ENCODE measurements around the gene LYPD6B. TPM values are rescaled to one million over a fixed set of nuclear protein-coding genes. Genes with fewer than 3 reads are reported as not detected.

LYPD6B gene
- total RNA-seq, 1 donor from 2014 or later = not detected

DNA sequence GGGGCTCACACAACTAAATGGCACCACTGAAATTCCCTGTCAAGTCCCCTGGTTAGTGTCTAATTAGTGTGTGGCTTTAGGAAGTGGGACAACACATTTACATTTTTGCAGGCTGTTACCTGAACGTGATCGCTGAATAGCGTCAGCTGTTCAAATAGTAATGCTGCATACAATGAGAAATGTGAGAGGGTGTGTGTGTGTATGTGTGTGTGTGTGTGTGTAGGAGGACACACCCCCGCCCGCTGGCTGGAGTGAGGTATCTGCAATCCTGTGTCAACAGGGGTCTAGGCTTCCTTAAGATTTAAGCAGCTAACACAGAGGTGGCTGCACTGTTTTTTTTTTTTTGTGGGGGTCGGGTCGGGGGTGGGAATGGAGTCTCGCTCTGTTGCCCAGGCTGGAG, 4.8 kb upstream of the LYPD6B start:
- intact Hi-C loops (cut with micrococcal nuclease) = no loop called here
- no peak overlapping the region for H3K4me3 Mint-ChIP-seq (ENCODE audit: low read depth)
- no peaks in the 10 kb centered on the region for H3K9me3 Mint-ChIP-seq
- H3K27me3 Mint-ChIP-seq (ENCODE audit: low read depth) = peaks cover 29% of the 10 kb centered on the region
- DNase-seq (ENCODE audit: low spot score) = no peak
- H3K36me3 Mint-ChIP-seq (ENCODE audit: low read depth) = no peaks in the 10 kb centered on the region
- no peak overlapping the region for H3K27ac Mint-ChIP-seq
- peaks cover 4% of the 10 kb centered on the region for H3K4me1 Mint-ChIP-seq (ENCODE audit: low read depth)

GRCh38 chr2:149034406-149034805, 4.1 kb upstream of the LYPD6B start:
- no peak overlapping the region for H3K27ac Mint-ChIP-seq
- intact Hi-C loops (cut with micrococcal nuclease) = no loop called here
- no peaks in the 10 kb centered on the region for H3K9me3 Mint-ChIP-seq
- H3K4me3 Mint-ChIP-seq (ENCODE audit: low read depth) = no peak overlapping the region
- peaks cover 33% of the 10 kb centered on the region for H3K27me3 Mint-ChIP-seq (ENCODE audit: low read depth)
- no peaks in the 10 kb centered on the region for H3K36me3 Mint-ChIP-seq (ENCODE audit: low read depth)
- DNase-seq (ENCODE audit: low spot score) = no peak
- H3K4me1 Mint-ChIP-seq (ENCODE audit: low read depth) = peaks cover 4% of the 10 kb centered on the region

GRCh38 chr2:149036507-149037293, 1.8 kb upstream of the LYPD6B start:
- Mint-ChIP-seq H3K4me1 (ENCODE audit: low read depth) (peaks cover 4% of the 10 kb centered on the region), H3K27ac (no peak overlapping the region), H3K4me3 (ENCODE audit: low read depth) (no peak overlapping the region), H3K9me3 (no peaks in the 10 kb centered on the region), H3K27me3 (ENCODE audit: low read depth) (peaks cover 51% of the 10 kb centered on the region), H3K36me3 (ENCODE audit: low read depth) (no peaks in the 10 kb centered on the region)
- intact Hi-C loops (cut with micrococcal nuclease) = no loop called here
- no peak for DNase-seq (ENCODE audit: low spot score)

DNA sequence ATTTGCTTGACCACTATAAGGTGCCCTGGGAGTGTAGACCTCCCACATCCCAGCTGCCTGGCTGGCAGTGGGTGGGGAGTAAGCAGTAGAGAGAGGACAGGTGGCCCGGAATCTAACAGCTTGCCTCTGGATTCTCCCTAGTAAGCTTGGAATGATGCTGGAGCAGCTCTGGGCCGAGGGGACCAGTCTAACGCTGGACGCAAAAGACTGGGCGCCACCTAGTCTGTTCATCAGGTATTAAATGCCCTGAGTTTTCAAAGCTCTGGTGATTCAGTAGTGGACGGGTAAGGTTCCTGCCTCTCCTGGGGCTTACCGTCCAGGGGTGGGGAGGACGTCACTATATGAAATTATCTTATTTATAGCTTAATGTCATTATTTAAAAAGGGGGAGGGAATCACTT, 648 bp upstream of the LYPD6B start:
- no peak for DNase-seq (ENCODE audit: low spot score)
- Mint-ChIP-seq H3K4me1 (ENCODE audit: low read depth) (no peaks in the 10 kb centered on the region), H3K27ac (no peak overlapping the region), H3K4me3 (ENCODE audit: low read depth) (no peak overlapping the region), H3K9me3 (no peaks in the 10 kb centered on the region), H3K36me3 (ENCODE audit: low read depth) (no peaks in the 10 kb centered on the region), H3K27me3 (ENCODE audit: low read depth) (peaks cover 61% of the 10 kb centered on the region)
- intact Hi-C loops (cut with micrococcal nuclease) = no loop called here

DNA sequence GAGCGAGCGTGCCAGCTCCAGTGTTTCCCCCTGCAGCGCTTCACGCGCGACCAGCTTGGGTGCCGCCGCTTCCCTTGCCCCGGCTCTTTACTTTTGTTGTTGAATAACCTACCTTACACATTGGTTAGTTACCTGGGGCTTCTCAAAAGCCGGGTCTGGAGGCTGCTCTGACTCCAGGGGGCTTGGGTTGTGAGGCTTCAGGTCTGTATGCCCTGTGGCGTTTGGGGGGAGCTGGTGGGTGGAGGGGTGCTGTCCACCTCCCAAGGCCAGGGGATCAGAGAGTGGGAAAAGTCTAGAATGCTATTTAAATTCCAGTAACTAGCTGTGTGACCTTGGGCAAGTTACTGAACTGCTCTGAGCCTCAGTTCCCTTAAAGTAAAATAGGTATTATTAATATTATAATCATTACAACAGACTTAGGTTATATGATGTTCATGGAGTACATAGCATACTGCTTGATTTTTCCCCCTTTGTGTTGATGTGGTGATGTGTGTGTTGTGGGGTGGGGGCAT, 770 bp downstream of the LYPD6B start:
- H3K27me3 Mint-ChIP-seq (ENCODE audit: low read depth) = peaks cover 70% of the 10 kb centered on the region
- H3K4me1 Mint-ChIP-seq (ENCODE audit: low read depth) = no peaks in the 10 kb centered on the region
- no peak for DNase-seq (ENCODE audit: low spot score)
- H3K4me3 Mint-ChIP-seq (ENCODE audit: low read depth) = no peak overlapping the region
- no peaks in the 10 kb centered on the region for H3K36me3 Mint-ChIP-seq (ENCODE audit: low read depth)
- H3K9me3 Mint-ChIP-seq = no peaks in the 10 kb centered on the region
- intact Hi-C loops (cut with micrococcal nuclease) = no loop called here
- no peak overlapping the region for H3K27ac Mint-ChIP-seq

DNA sequence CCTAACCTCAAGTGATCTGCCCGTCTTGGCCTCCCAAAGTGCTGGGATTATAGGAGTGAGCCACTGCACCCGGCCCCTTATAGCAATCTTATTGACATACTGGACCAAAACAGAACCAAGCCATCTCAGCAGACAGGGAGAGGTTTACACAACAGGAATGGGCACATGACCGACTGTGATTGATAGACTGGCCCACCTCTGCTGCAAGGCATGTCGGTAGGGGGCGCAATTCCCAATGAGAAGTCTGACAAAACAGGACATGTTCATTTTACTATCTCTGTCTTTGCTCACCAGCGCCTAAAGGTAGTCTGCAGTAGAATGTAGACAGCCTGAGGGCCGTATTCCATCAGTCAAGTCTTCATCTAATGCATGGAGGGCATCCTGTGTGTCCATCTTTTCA, 2.0 kb downstream of the LYPD6B start:
- H3K4me1 Mint-ChIP-seq (ENCODE audit: low read depth) = no peaks in the 10 kb centered on the region
- no peaks in the 10 kb centered on the region for H3K9me3 Mint-ChIP-seq
- peaks cover 75% of the 10 kb centered on the region for H3K27me3 Mint-ChIP-seq (ENCODE audit: low read depth)
- intact Hi-C loops (cut with micrococcal nuclease) = loop anchor here (1.0 to 5.0 kb wide), 2 partner anchors 272 to 521 kb away; no protein-coding TSS in a partner anchor
- no peaks in the 10 kb centered on the region for H3K36me3 Mint-ChIP-seq (ENCODE audit: low read depth)
- DNase-seq (ENCODE audit: low spot score) = peak; percentile 28
- H3K27ac Mint-ChIP-seq = no peak overlapping the region
- no peak overlapping the region for H3K4me3 Mint-ChIP-seq (ENCODE audit: low read depth)

- Mint-ChIP-seq H3K27me3 (ENCODE audit: low read depth) (peaks cover 79% of the 10 kb centered on the region), H3K9me3 (no peaks in the 10 kb centered on the region), H3K27ac (no peak overlapping the region), H3K4me1 (ENCODE audit: low read depth) (no peaks in the 10 kb centered on the region), H3K4me3 (ENCODE audit: low read depth) (no peak overlapping the region), H3K36me3 (ENCODE audit: low read depth) (no peaks in the 10 kb centered on the region)
- intact Hi-C loops (cut with micrococcal nuclease) = loop anchor here (5.0 kb wide), 1 partner anchor 271 kb away; no protein-coding TSS in a partner anchor
- DNase-seq (ENCODE audit: low spot score) = no peak
Measured at GRCh38 chr2:149041482-149041881, 3.0 kb downstream of the LYPD6B start.

- Mint-ChIP-seq H3K4me1 (ENCODE audit: low read depth) (no peaks in the 10 kb centered on the region), H3K27me3 (ENCODE audit: low read depth) (peaks cover 73% of the 10 kb centered on the region), H3K4me3 (ENCODE audit: low read depth) (no peak overlapping the region), H3K27ac (no peak overlapping the region), H3K36me3 (ENCODE audit: low read depth) (no peaks in the 10 kb centered on the region), H3K9me3 (peaks cover 8% of the 10 kb centered on the region)
- intact Hi-C loops (cut with micrococcal nuclease) = loop anchor here (5.0 kb wide), 1 partner anchor 269 kb away; no protein-coding TSS in a partner anchor
- DNase-seq (ENCODE audit: low spot score) = no peak
Measured at GRCh38 chr2:149042881-149043280, 4.4 kb downstream of the LYPD6B start.

DNA sequence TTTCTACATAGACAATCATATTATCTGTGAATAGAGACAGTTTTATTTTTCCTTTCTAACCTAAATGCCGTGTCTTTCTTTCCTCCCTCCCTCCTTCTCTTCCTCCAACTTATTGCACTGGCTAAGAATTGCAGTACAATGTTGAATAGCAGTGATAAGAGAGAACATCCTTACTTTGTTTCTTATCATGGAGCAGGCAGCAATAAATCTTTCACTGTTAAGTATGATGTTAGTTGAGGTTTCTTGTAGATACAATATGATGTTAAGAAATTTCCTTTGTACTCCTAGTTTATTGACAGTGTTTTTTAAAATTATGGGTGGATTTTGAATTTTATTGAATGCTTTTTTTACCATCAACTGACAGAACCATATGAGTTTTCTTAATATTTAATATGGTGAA, 6.0 kb downstream of the LYPD6B start:
- DNase-seq (ENCODE audit: low spot score) = no peak
- Mint-ChIP-seq H3K4me3 (ENCODE audit: low read depth) (no peak overlapping the region), H3K4me1 (ENCODE audit: low read depth) (no peaks in the 10 kb centered on the region), H3K36me3 (ENCODE audit: low read depth) (no peaks in the 10 kb centered on the region), H3K27me3 (ENCODE audit: low read depth) (peaks cover 65% of the 10 kb centered on the region), H3K27ac (no peak overlapping the region), H3K9me3 (peaks cover 8% of the 10 kb centered on the region)
- intact Hi-C loops (cut with micrococcal nuclease) = loop anchor here (5.0 kb wide), 1 partner anchor 268 kb away; no protein-coding TSS in a partner anchor

DNA sequence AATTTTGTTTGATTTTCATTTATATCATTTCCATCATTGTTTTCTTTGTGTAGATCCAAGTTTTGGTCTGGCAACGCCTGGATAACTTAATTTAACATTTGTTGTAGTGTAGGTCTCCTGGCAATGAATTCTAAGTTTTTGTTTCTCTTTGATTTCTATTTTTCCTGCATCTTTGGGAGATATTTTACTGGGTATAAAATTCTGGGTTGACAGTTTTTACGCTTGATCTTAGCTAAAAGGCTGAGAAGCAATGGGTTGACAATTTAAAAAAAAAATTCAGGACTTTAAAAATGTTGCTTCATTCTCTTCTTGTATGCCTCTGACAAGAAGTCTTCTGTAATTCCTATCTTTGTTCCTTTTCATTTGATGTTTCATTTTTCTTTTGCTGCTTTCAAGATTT, 8.6 kb downstream of the LYPD6B start:
- no peak overlapping the region for H3K27ac Mint-ChIP-seq
- H3K27me3 Mint-ChIP-seq (ENCODE audit: low read depth) = peaks cover 42% of the 10 kb centered on the region
- peaks cover 2% of the 10 kb centered on the region for H3K4me1 Mint-ChIP-seq (ENCODE audit: low read depth)
- no peaks in the 10 kb centered on the region for H3K36me3 Mint-ChIP-seq (ENCODE audit: low read depth)
- H3K9me3 Mint-ChIP-seq = peaks cover 8% of the 10 kb centered on the region
- intact Hi-C loops (cut with micrococcal nuclease) = no loop called here
- no peak for DNase-seq (ENCODE audit: low spot score)
- H3K4me3 Mint-ChIP-seq (ENCODE audit: low read depth) = no peak overlapping the region

DNA sequence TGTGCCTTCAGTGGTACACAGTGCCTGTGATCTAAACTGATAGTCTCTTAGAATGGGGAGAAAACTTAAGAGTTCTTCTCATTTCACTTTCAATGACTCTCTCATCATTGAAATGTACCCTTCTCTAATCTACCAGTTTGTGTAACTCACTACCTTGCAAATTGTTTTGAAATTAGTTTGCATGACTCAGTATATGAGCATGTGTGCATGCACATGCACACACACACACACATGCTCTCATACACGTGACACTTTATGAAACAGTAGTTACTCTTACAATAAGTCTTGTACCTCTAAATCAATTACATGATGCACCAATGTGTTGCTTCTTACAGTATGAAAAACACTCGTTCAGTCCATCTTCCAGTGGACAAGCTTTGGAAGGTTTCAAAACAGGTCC, 10.6 kb downstream of the LYPD6B start:
- intact Hi-C loops (cut with micrococcal nuclease) = no loop called here
- Mint-ChIP-seq H3K9me3 (peaks cover 8% of the 10 kb centered on the region), H3K4me3 (ENCODE audit: low read depth) (no peak overlapping the region), H3K4me1 (ENCODE audit: low read depth) (peaks cover 2% of the 10 kb centered on the region), H3K36me3 (ENCODE audit: low read depth) (no peaks in the 10 kb centered on the region), H3K27me3 (ENCODE audit: low read depth) (peaks cover 28% of the 10 kb centered on the region), H3K27ac (no peak overlapping the region)
- no peak for DNase-seq (ENCODE audit: low spot score)

DNA sequence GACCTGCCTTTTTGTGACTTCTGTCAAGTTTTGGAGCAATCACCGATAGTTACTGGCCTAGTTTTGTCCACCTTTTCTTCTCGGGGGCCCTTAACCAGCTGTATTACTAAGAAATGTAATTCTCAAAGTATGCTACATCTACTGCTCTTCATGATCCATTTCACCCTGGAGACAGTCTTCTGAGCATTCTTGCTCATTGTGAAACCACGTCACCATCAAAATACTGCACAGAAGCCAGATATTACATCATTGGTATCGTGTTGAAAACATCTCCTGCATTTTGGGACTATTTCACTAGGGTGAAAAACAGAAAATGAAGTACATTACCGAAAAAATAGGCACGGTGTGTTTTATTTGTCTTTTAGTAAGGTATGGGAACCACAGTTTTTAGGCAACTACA, 11.7 kb downstream of the LYPD6B start:
- Mint-ChIP-seq H3K4me3 (ENCODE audit: low read depth) (no peak overlapping the region), H3K36me3 (ENCODE audit: low read depth) (no peaks in the 10 kb centered on the region)

DNA sequence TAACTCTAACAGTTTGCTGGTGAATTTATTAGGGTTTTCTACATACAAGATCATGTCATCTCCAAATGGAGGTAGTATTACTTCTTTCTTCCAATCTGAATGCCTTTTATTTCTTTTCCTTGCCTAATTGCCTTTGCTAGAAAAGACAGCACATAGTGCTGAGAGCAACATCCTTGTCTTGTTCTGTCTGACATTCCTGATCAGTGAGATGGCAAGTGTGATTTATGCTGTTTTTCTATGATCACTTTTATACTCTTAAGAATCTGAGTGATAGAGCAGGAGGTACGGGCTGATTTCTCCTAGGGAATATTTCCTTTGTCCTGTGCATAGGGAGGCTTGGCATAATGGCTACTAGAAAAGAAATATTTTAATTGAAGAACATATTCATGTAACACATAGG, 17.3 kb downstream of the LYPD6B start:
- intact Hi-C loops (cut with micrococcal nuclease) = no loop called here
- H3K36me3 Mint-ChIP-seq (ENCODE audit: low read depth) = no peaks in the 10 kb centered on the region
- H3K27ac Mint-ChIP-seq = no peak overlapping the region
- no peaks in the 10 kb centered on the region for H3K9me3 Mint-ChIP-seq
- peaks cover 24% of the 10 kb centered on the region for H3K27me3 Mint-ChIP-seq (ENCODE audit: low read depth)
- H3K4me3 Mint-ChIP-seq (ENCODE audit: low read depth) = no peak overlapping the region
- peaks cover 2% of the 10 kb centered on the region for H3K4me1 Mint-ChIP-seq (ENCODE audit: low read depth)
- no peak for DNase-seq (ENCODE audit: low spot score)

More for the DNA sequence above, 11.7 kb downstream of the LYPD6B start:
- no peak overlapping the region for H3K27ac Mint-ChIP-seq
- H3K27me3 Mint-ChIP-seq (ENCODE audit: low read depth) = peaks cover 24% of the 10 kb centered on the region
- H3K4me1 Mint-ChIP-seq (ENCODE audit: low read depth) = peaks cover 2% of the 10 kb centered on the region
- intact Hi-C loops (cut with micrococcal nuclease) = no loop called here
- H3K9me3 Mint-ChIP-seq = peaks cover 8% of the 10 kb centered on the region
- no peak for DNase-seq (ENCODE audit: low spot score)

Data from activated T-helper 2 cell treated with anti-CD3 and anti-CD28 coated beads, Interferon-gamma antibody, Interleukin-2, Interleukin-4, amounts not matched to agents 10 μg/mL and 5 μg/mL and 100 μg/mL, durations not matched to agents 14 hours and 24 hours and 36 hours (primary cell).